Tibial artery (tissue), 4 donors: ENCODE results near the gene STX16.
"Not testable (repeated sequence)": the region's sequence is repeated elsewhere in the genome, so short reads cannot be mapped to it uniquely, and the experiment has no call there.

Experiments used
- DNase-seq, 2 donors: peaks; one replicate each; pipeline ENCODE4 v3.0.0-alpha.2; 2019
- H3K27ac ChIP-seq, 2 donors: fragments of 200-600 bp; sonication (generic) in 1 of 2; 1 replicate in 1 of 2; 2 replicates in 1 of 2; pipeline ENCODE4 v1.5.1; 2018 to 2019; ENCODE audit warnings: mild to moderate bottlenecking in 1 of 2
- H3K27me3 ChIP-seq, 2 donors: fragments of 200-600 bp; sonication (generic) in 1 of 2; one replicate each; pipeline versions ENCODE4 v1.5.1 to v1.6.0; 2016 to 2019
- H3K36me3 ChIP-seq, 3 donors: fragments of 200-600 bp; sonication (generic) in 2 of 3; one replicate each; pipeline ENCODE4 v1.5.1; 2016 to 2019; ENCODE audit warnings: mild to moderate bottlenecking in 2 of 3
- H3K4me1 ChIP-seq, 4 donors: fragments of 200-600 bp; sonication (generic) in 2 of 4; 1 replicate in 3 of 4; 2 replicates in 1 of 4; pipeline ENCODE4 v1.5.1; 2016 to 2019
- H3K4me3 ChIP-seq, 2 donors: fragments of 200-600 bp; sonication (generic) in 1 of 2; 1 replicate in 1 of 2; 2 replicates in 1 of 2; pipeline ENCODE4 v1.5.1; 2018 to 2019; ENCODE audit warnings: mild to moderate bottlenecking in 2 of 2
- H3K9me3 ChIP-seq, 3 donors: fragments of 200-600 bp; sonication (generic) in 1 of 3; one replicate each; pipeline ENCODE4 v1.5.1; 2016 to 2019
- intact Hi-C: fragments of 100-400 bp; cut with DNase I; formaldehyde crosslinking; loops from one replicate; pipeline ENCODE4 v1.15.0; 2023; ENCODE audit warnings: low total_unique reads
- TF ChIP-seq, protein P1 (sequence below), 2 experiments: fragments of 200-600 bp in 1 of 2; fragments of 450-650 bp in 1 of 2; IDR thresholded peaks; one replicate each; pipeline ENCODE4 v1.5.1; 2017 to 2019; ENCODE audit warnings: antibody characterized with exemption in 2 of 2, mild to moderate bottlenecking in 1 of 2, moderate library complexity in 1 of 2

STX16 gene

DNA sequence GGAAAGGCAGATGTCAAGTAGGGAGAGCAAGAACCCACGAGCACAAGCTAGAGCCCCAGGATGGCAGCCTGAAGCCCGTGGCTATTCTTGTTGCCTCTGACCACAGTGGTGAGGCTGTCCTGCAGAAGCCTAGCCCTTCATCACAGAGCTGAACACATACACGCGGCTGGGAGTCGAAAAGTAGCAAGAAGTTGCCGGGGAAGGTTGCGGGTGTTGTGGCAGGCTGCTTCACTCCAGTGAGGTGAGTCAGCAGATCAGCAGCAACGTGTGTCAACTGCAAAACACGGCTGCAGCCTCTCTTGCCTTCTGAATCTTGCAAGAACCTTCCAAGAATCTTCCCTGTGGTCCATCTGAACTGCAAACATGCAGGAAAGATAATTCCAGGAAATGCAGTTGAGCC lies 10.6 kb upstream of the STX16 start:
- peak in 1 of 2 donors; percentile 4 for DNase-seq
- no peaks in the 10 kb centered on the region for H3K9me3 ChIP-seq

DNA sequence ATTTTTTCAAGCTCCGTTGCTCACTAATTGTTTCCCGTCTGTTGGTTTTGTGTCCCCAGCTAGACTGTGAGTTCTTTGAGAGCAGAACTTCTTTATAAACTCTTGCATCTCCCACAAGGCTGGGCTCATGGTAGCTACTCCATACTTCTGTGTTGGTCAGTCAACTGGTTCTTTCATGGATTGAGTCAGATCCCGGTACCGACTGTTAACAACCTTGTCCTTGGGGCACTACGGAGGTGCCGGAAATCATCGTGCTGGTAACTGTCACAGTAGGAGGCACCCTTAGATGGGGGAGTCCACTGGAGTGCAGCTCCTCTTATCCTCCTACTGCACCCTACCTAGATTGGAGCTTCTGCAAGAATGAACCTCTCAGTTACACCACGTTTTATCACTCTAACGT lies 8.6 kb upstream of the STX16 start:
- Histone ChIP-seq H3K27me3 (peaks cover 0 to 3% of the 10 kb centered on the region in 2 donors), H3K9me3 (no peaks in the 10 kb centered on the region), H3K4me3 (no peak overlapping the region), H3K36me3 (no peaks in the 10 kb centered on the region), H3K27ac (no peak overlapping the region), H3K4me1 (peaks cover 0 to 11% (median 3%) of the 10 kb centered on the region in 4 donors)
- DNase-seq = peak in 1 of 2 donors; percentile 7
- TF ChIP-seq, protein P1, sequence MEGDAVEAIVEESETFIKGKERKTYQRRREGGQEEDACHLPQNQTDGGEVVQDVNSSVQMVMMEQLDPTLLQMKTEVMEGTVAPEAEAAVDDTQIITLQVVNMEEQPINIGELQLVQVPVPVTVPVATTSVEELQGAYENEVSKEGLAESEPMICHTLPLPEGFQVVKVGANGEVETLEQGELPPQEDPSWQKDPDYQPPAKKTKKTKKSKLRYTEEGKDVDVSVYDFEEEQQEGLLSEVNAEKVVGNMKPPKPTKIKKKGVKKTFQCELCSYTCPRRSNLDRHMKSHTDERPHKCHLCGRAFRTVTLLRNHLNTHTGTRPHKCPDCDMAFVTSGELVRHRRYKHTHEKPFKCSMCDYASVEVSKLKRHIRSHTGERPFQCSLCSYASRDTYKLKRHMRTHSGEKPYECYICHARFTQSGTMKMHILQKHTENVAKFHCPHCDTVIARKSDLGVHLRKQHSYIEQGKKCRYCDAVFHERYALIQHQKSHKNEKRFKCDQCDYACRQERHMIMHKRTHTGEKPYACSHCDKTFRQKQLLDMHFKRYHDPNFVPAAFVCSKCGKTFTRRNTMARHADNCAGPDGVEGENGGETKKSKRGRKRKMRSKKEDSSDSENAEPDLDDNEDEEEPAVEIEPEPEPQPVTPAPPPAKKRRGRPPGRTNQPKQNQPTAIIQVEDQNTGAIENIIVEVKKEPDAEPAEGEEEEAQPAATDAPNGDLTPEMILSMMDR (IDR thresholded peaks at IDR 0.05) = no peak
- intact Hi-C loops = loop anchor here (10.0 kb wide), 1 partner anchor 248 kb away; no protein-coding TSS in a partner anchor

More for the DNA sequence above, 10.6 kb upstream of the STX16 start:
- intact Hi-C loops = loop anchor here (10.0 kb wide), 1 partner anchor 246 kb away; no protein-coding TSS in a partner anchor
- no peak overlapping the region for H3K4me3 ChIP-seq
- no peak overlapping the region for H3K27ac ChIP-seq
- peaks cover 0 to 3% of the 10 kb centered on the region in 2 donors for H3K27me3 ChIP-seq
- no peaks in the 10 kb centered on the region for H3K36me3 ChIP-seq
- no peaks in the 10 kb centered on the region for H3K4me1 ChIP-seq
- TF ChIP-seq, protein P1 (IDR thresholded peaks at IDR 0.05) = no peak

DNA sequence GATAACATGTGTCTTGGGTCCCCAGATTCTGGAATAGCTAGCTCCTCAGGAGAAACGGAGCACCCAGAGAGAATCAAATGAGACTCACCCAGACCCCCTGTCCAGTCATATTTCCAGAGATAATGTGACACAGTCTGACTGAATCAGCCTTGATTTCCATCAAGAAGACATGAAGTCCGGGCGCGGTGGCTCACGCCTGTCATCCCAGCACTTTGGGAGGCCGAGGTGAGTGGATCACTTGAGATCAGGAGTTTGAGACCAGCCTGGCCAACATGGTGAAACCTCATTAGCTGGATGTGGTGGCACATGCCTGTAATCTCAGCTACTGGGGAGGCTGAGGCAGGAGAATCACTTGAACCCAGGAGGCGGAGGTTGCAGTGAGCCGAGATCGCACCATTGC lies 8.2 kb upstream of the STX16 start:
- not testable (repeated sequence) for H3K27me3 ChIP-seq, H3K4me3 ChIP-seq, H3K36me3 ChIP-seq, H3K27ac ChIP-seq, H3K9me3 ChIP-seq
- H3K4me1 ChIP-seq = peaks cover 0 to 14% (median 8%) of the 10 kb centered on the region in 4 donors
- intact Hi-C loops = loop anchor here (10.0 kb wide), 1 partner anchor 248 kb away; no protein-coding TSS in a partner anchor
- DNase-seq = peak in 1 of 2 donors; percentile 8

DNA sequence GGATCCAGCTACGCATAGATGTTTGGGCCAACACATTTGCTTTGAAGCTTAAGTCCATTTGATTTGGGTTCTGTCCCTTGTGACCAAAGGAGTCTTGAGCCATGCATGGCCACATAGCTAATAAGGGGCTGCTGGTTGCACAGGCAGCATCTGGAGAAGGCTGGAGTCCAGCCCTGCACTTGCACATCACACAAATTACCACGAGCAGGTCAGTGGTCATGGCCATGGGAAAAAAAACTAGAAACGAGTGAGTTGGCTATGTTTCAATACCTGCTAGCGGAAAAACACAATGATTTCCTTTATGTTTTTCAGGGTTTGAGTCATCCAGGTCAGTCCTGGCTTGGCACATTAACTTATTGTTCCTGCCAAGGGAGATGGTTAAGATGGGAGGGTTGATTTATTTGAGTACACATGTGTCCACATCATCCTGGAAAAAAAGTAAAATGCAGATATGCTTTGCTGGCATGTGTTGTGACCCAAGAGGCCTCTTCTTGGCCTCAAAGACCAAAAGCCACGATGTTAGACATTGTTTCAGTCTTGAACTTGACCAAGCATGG lies 5.6 kb upstream of the STX16 start:
- Histone ChIP-seq H3K4me1 (peaks cover 0 to 32% (median 23%) of the 10 kb centered on the region in 4 donors), H3K27ac (no peak overlapping the region), H3K4me3 (no peak overlapping the region), H3K9me3 (no peaks in the 10 kb centered on the region), H3K27me3 (no peaks in the 10 kb centered on the region), H3K36me3 (no peaks in the 10 kb centered on the region)
- TF ChIP-seq, protein P1 (IDR thresholded peaks at IDR 0.05) = no peak
- DNase-seq = peak in 1 of 2 donors; percentile 13
- intact Hi-C loops = loop anchor here (10.0 kb wide), 1 partner anchor 251 kb away; no protein-coding TSS in a partner anchor

DNA sequence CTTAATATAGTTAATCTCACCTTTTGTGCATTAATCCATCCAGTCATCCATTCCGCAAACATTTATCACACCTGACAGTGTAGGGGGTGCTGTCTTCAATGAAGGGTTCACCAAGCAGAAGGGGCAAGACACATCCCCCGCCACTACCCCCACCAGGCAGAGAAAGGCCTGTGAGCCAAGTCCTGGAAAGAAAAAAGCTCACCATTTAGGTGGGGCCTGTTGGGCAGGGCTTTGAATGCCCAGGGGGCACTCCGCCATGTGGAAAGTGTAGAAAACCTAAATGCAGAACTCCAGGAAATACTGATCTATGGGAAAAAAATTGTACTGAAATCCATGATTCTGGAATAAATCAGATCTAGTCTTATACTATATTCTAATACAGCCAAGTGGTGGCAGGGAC lies 4.8 kb upstream of the STX16 start:
- no peaks in the 10 kb centered on the region for H3K36me3 ChIP-seq
- intact Hi-C loops = loop anchor here (10.0 kb wide), 1 partner anchor 251 kb away; no protein-coding TSS in a partner anchor
- H3K9me3 ChIP-seq = no peaks in the 10 kb centered on the region
- no peak overlapping the region for H3K4me3 ChIP-seq
- H3K27me3 ChIP-seq = no peaks in the 10 kb centered on the region
- H3K4me1 ChIP-seq = peaks cover 0 to 32% (median 23%) of the 10 kb centered on the region in 4 donors
- H3K27ac ChIP-seq = no peak overlapping the region
- TF ChIP-seq, protein P1 (IDR thresholded peaks at IDR 0.05) = no peak
- DNase-seq = peak in 1 of 2 donors; percentile 9

DNA sequence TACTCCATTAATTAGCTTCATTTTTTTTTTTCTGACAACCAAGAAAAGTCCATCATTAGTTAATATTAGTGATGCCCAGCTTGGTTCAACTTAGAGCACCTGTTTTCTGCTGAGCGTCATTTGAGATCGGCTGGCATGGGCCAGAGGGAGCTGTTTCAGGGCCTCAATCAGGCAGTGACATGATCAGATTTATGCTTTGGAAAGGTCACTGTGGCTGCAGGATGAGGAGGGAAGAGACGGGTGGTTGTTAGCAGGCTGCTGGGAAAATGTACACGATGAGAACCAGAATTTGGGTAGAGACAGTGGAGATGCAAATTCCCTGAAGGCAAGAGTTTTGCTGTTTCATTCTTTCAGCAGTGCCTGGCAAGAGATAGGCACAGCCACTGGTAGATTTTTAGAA lies 4.4 kb upstream of the STX16 start:
- intact Hi-C loops = loop anchor here (10.0 kb wide), 1 partner anchor 252 kb away; no protein-coding TSS in a partner anchor
- Histone ChIP-seq H3K27ac (peak overlapping the region in 1 of 2 donors; percentile 91), H3K4me3 (no peak overlapping the region), H3K36me3 (no peaks in the 10 kb centered on the region), H3K27me3 (no peaks in the 10 kb centered on the region), H3K9me3 (no peaks in the 10 kb centered on the region), H3K4me1 (peaks cover 0 to 32% (median 23%) of the 10 kb centered on the region in 4 donors)
- TF ChIP-seq, protein P1 (IDR thresholded peaks at IDR 0.05) = no peak
- no peak for DNase-seq
